Nephron (organoid): ENCODE measurements around the gene GSE1.

Experiments used
- H3K27ac Mint-ChIP-seq, 3 experiments: 2 replicates each; pipeline ENCODE4 v1.8.0; 2020; ENCODE audit warnings: mixed read lengths in 3 of 3, mild to moderate bottlenecking in 2 of 3, moderate library complexity in 1 of 3
- H3K27me3 Mint-ChIP-seq: 2 replicates; pipeline ENCODE4 v1.8.0; 2021; ENCODE audit warnings: low read depth, mild to moderate bottlenecking, moderate library complexity, mixed read lengths
- H3K36me3 Mint-ChIP-seq: 2 replicates; pipeline ENCODE4 v1.8.0; 2020; ENCODE audit warnings: low read depth, mixed read lengths
- H3K4me1 Mint-ChIP-seq: 2 replicates; pipeline ENCODE4 v1.8.0; 2020; ENCODE audit warnings: mixed read lengths
- H3K4me3 Mint-ChIP-seq, 3 experiments: 2 replicates each; pipeline ENCODE4 v1.8.0; 2020; ENCODE audit warnings: mild to moderate bottlenecking in 3 of 3, mixed read lengths in 3 of 3, moderate library complexity in 2 of 3
- H3K9me3 Mint-ChIP-seq: 2 replicates; pipeline ENCODE4 v1.8.0; 2020; ENCODE audit warnings: mixed read lengths
- TF ChIP-seq, protein P1 (sequence below), 3 experiments: fragments of 200-600 bp; sonication (generic); IDR thresholded peaks; one replicate each; pipeline ENCODE4 v1.5.0; 2021; ENCODE audit warnings: antibody characterized with exemption in 3 of 3; ENCODE audit not compliant: unreplicated experiment in 3 of 3

GSE1 gene

DNA sequence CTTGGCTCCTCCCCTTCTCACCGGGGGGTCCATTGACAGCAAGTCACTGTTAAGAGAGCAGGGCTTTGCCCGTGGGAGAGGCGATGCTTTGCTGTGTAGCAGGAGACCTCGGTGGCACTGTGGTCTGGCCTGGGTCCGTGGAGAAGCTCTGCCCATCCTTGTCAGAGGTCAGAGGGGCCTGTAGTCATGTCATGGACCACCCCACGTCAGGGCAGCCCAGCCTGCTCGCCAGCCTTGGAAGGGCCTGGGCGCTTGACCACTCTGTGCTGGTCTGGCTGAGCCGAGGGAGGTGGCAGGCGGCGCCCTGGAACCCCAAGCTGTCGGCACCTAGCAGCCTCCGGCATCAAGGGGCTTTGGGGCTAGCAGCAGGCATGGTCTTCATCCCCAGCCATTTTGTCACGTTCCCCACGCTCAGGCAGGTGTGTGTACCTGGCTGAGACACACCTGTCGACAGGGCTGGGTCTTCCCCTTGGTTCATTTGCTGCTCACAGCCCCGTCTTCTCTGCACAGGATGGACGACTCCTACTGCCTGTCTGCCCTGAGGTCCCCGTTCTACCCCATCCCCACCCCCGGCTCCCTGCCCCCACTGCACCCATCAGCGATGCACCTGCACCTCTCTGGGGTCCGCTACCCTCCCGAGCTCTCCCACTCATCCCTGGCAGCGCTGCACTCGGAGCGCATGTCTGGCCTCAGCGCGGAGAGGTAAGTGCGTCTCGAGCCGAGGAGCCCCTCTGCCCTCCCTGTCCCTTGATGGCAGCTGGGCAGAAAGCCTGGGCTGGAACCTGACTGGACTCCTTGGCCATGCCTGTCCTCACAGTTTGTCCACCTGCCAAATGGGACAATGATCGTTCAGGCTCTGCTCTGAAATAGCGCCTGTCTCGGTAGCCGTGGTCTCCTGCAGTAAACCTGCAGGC, 42.4 kb downstream of the GSE1 start:
- no peaks in the 10 kb centered on the region for H3K27me3 Mint-ChIP-seq
- H3K4me1 Mint-ChIP-seq, result peaks cover 20% of the 10 kb centered on the region
- TF ChIP-seq, protein P1, sequence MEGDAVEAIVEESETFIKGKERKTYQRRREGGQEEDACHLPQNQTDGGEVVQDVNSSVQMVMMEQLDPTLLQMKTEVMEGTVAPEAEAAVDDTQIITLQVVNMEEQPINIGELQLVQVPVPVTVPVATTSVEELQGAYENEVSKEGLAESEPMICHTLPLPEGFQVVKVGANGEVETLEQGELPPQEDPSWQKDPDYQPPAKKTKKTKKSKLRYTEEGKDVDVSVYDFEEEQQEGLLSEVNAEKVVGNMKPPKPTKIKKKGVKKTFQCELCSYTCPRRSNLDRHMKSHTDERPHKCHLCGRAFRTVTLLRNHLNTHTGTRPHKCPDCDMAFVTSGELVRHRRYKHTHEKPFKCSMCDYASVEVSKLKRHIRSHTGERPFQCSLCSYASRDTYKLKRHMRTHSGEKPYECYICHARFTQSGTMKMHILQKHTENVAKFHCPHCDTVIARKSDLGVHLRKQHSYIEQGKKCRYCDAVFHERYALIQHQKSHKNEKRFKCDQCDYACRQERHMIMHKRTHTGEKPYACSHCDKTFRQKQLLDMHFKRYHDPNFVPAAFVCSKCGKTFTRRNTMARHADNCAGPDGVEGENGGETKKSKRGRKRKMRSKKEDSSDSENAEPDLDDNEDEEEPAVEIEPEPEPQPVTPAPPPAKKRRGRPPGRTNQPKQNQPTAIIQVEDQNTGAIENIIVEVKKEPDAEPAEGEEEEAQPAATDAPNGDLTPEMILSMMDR (IDR thresholded peaks at IDR 0.05; ENCODE audit: unreplicated experiment in 3 of 3), result no peak
- no peaks in the 10 kb centered on the region for H3K9me3 Mint-ChIP-seq
- H3K36me3 Mint-ChIP-seq, result peaks cover 35% of the 10 kb centered on the region
- no peak overlapping the region for H3K4me3 Mint-ChIP-seq
- no peak overlapping the region for H3K27ac Mint-ChIP-seq

DNA sequence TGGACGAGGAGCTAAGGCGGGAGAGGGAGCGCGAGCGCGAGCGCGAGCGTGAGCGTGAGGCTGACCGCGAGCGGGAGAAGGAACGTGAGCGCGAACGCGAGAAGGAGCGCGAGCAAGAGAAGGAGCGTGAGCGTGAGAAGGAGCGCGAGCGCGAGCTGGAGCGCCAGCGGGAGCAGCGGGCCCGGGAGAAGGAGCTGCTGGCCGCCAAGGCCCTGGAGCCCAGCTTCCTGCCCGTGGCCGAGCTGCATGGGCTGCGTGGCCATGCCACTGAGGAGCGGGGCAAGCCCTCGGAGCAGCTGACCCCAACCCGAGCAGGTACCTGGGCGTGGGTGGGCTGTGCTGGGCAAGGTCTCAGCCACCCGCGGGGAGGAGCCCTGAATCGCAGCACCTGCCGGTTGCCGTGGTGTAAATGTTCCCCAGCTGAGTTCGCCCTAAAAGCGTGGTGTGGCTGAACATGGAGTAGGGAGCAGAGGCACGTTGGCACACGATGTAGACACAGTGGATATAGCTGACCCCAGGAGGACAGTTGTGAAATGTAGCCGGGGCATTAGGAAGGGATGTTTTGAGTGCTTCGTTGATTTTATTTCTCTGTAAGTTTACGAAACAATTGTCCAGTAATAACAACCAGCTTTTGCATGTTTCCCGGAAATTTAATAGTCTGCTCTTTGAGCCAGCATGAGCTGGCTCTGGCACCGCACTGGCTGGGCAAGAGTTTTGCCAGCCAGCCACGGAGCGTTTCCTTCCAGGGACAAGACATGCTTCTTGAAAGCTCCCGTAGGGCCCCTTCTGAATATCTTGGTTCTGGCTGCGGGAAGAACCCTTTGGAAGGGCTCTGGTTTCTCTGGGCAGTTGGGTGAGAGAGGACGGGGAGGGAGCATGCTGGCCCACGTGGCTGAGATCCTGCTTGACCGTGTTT, 43.5 kb downstream of the GSE1 start:
- Mint-ChIP-seq H3K27ac (no peak overlapping the region), H3K27me3 (no peaks in the 10 kb centered on the region), H3K9me3 (no peaks in the 10 kb centered on the region), H3K36me3 (peaks cover 35% of the 10 kb centered on the region), H3K4me1 (peaks cover 20% of the 10 kb centered on the region), H3K4me3 (no peak overlapping the region)
- TF ChIP-seq, protein P1 (IDR thresholded peaks at IDR 0.05; ENCODE audit: unreplicated experiment in 3 of 3), result no peak

DNA sequence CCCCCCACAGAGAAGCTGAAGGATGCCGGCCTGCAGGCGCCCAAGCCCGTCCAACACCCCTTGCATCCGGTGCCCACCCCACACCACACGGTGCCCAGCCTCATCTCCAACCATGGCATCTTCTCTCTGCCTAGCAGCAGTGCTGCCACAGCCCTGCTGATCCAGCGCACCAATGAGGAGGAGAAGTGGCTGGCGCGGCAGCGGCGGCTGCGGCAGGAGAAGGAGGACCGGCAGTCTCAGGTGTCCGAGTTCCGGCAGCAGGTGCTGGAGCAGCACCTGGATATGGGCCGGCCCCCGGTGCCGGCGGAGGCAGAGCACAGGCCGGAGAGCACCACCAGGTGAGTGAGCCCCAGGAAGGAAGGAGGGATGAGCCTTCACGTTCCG, 44.1 kb downstream of the GSE1 start:
- Mint-ChIP-seq H3K27me3 (no peaks in the 10 kb centered on the region), H3K4me3 (no peak overlapping the region), H3K4me1 (peaks cover 16% of the 10 kb centered on the region), H3K27ac (no peak overlapping the region), H3K9me3 (no peaks in the 10 kb centered on the region), H3K36me3 (peaks cover 39% of the 10 kb centered on the region)
- TF ChIP-seq, protein P1 (IDR thresholded peaks at IDR 0.05; ENCODE audit: unreplicated experiment in 3 of 3), result no peak

DNA sequence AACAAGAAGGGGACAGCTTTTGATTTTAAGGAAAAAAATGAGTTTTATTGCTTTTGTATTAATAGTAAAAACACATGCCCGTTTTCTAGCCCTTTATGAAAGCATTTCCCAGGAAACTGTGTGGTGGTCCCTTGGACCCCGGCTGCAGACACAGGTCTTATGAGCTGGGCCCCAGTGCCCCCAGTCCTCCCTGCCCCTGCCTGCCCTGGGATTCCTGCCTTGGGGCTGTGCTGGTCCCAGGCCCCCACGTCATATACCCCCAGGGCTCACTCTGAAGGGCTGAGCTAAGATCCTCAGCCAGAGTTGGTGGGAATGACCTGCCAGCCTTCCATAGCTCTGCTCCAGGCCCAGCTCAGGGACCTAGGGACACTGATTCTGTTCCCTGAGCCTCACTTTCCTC, 44.9 kb downstream of the GSE1 start:
- H3K4me1 Mint-ChIP-seq, result peaks cover 14% of the 10 kb centered on the region
- H3K27me3 Mint-ChIP-seq, result no peaks in the 10 kb centered on the region
- no peaks in the 10 kb centered on the region for H3K9me3 Mint-ChIP-seq
- TF ChIP-seq, protein P1 (IDR thresholded peaks at IDR 0.05; ENCODE audit: unreplicated experiment in 3 of 3), result no peak
- H3K36me3 Mint-ChIP-seq, result peaks cover 47% of the 10 kb centered on the region
- no peak overlapping the region for H3K4me3 Mint-ChIP-seq
- no peak overlapping the region for H3K27ac Mint-ChIP-seq

DNA sequence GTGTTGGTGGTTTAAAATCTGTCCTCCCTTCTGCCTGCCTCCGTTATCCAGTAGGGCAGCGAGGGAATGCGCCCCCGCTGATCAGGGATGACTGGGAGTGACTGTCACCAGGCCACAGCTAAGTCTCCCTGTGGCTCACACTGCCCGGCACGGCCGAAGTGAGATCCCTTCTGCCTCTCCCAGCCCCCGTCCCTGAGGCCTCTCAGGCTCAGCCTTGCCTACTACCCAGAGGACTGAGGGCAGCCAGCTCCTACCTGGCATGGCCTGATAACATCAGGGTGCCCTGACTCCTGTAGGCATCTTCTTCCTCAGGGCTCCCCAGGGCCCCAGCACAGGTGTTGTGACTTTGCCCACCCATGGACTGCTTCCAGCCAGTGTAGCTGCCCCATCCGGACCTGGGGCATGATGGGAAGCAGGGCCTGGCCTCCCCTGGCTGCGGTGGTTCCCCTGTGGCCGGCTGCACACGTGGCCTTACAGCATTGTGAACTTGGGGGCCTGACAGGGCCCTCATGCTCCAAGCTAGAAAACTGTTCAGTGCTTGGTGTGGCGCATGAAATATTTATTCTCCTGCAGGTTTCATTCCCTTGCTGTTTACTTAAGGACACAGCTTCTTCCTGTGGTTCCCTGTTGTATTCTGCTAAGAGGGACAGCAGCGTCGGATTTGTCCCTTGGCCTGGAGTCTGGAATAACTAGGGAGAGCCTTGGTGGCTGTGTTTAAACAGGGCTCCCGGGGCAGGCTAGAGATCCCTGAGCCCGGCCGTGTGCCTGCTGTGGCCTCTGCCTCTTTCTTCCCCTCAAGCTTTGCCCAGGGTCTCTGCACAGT, 45.6 kb downstream of the GSE1 start:
- peaks cover 52% of the 10 kb centered on the region for H3K36me3 Mint-ChIP-seq

More for the DNA sequence above, 45.6 kb downstream of the GSE1 start:
- TF ChIP-seq, protein P1 (IDR thresholded peaks at IDR 0.05; ENCODE audit: unreplicated experiment in 3 of 3), result no peak
- H3K9me3 Mint-ChIP-seq, result no peaks in the 10 kb centered on the region
- peaks cover 14% of the 10 kb centered on the region for H3K4me1 Mint-ChIP-seq
- H3K4me3 Mint-ChIP-seq, result no peak overlapping the region
- no peak overlapping the region for H3K27ac Mint-ChIP-seq
- H3K27me3 Mint-ChIP-seq, result no peaks in the 10 kb centered on the region
